AG04449 (cell line): Measurements from ENCODE around the gene RAB7A.

Source experiments
- CTCF ChIA-PET: fragments of 350-600 bp; formaldehyde crosslinking; extraction: SDS; loops from one replicate; lab custom pipeline; 2021; ENCODE audit warnings: antibody characterized with exemption; lab: Yijun Ruan, JAX
- POLR2A ChIA-PET: fragments of 400-600, 350-600 bp; formaldehyde crosslinking; extraction: SDS; loops from one replicate; lab custom pipeline; 2020; ENCODE audit warnings: antibody characterized with exemption, inconsistent platforms; lab: Yijun Ruan, JAX
- DNase-seq: peaks from one replicate; pipeline ENCODE4 v3.0.0-alpha.2; 2010; ENCODE audit warnings: low read depth, low spot score
- H3K4me3 ChIP-seq: 2 replicates; pipeline ENCODE4 v1.5.1; 2011; ENCODE audit warnings: low read depth, mild to moderate bottlenecking, control low read depth, low read length
- TF ChIP-seq, protein P1 (sequence below): IDR thresholded peaks from one replicate; pipeline ENCODE4 v1.5.1; 2011; ENCODE audit warnings: mild to moderate bottlenecking, moderate library complexity, low read length, control low read depth, inconsistent platforms; ENCODE audit not compliant: insufficient read depth; ENCODE audit errors: missing control alignments

The RAB7A gene

DNA sequence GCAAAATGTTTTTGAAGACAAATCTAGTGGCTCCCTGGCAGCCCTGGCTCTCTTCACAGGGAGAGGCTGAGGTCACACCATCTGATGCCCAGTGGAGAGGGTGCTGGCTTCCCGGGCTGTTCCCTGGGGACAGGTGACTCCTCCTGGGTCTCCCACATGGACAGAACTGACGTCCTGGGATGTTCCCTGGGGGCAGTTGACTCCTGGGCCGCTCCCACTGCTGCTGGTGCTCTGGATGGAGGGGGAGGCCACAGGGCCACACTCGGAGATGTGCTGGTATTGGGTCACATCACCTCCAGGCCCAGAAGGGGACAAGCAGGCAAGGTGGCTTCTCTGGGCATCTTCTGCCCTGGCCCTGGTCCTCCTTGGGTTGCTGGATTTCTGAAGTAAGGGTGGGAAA lies 125.6 kb downstream of the RAB7A start:
- ChIA-PET POLR2A (no interaction called here), CTCF (interaction anchor here (0.8 to 1.0 kb wide), 2 partner anchors 23 to 234 kb away, joined by 3 read pairs; no protein-coding TSS in a partner anchor)
- no peak overlapping the region for H3K4me3 ChIP-seq
- DNase-seq: no peak
- TF ChIP-seq, protein P1, sequence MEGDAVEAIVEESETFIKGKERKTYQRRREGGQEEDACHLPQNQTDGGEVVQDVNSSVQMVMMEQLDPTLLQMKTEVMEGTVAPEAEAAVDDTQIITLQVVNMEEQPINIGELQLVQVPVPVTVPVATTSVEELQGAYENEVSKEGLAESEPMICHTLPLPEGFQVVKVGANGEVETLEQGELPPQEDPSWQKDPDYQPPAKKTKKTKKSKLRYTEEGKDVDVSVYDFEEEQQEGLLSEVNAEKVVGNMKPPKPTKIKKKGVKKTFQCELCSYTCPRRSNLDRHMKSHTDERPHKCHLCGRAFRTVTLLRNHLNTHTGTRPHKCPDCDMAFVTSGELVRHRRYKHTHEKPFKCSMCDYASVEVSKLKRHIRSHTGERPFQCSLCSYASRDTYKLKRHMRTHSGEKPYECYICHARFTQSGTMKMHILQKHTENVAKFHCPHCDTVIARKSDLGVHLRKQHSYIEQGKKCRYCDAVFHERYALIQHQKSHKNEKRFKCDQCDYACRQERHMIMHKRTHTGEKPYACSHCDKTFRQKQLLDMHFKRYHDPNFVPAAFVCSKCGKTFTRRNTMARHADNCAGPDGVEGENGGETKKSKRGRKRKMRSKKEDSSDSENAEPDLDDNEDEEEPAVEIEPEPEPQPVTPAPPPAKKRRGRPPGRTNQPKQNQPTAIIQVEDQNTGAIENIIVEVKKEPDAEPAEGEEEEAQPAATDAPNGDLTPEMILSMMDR: no peak

DNA sequence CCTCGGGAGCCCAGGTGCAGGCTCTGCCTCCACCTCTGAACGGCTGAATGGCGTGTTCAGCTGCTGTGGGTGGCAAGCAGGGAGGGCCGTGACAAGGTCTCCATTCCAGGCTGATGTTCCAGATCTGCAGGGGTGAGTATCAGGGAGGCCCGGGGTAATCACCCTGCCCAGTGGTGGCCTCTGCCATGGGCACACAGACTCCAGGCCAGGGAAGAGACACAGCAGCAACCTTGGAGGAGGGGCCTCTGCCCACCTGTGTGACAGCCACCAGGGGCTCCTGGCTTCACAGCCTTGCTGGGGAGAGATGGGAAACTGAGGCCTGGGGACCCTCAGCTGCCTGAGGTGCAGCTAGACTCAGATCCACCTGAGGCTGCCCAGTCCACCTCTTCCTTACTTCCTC lies 127.8 kb downstream of the RAB7A start:
- POLR2A ChIA-PET: no interaction called here
- TF ChIP-seq, protein P1: no peak
- H3K4me3 ChIP-seq: no peak overlapping the region
- DNase-seq: no peak
- CTCF ChIA-PET: no interaction called here

DNA sequence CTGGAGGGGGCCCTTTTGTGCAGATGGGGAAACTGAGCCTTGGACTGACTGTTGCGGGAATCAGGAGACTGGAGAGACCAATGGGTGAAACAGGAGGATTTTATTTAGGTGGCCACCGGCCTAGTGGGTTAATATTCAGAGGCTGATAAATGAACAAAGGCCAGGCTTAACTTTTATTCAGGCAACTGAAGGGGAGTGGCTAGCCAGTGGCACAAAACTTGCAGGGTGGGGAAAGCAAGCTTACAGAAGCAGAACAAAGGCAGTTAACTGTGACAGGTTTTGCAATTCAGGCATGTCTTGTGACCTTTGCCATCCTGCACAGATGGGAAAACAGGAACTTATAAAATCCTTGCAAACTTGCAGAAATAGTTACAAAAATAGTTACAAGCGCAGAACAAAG lies 128.5 kb downstream of the RAB7A start:
- no peak overlapping the region for H3K4me3 ChIP-seq
- POLR2A ChIA-PET: no interaction called here
- no peak for DNase-seq
- TF ChIP-seq, protein P1: no peak
- CTCF ChIA-PET: no interaction called here

DNA sequence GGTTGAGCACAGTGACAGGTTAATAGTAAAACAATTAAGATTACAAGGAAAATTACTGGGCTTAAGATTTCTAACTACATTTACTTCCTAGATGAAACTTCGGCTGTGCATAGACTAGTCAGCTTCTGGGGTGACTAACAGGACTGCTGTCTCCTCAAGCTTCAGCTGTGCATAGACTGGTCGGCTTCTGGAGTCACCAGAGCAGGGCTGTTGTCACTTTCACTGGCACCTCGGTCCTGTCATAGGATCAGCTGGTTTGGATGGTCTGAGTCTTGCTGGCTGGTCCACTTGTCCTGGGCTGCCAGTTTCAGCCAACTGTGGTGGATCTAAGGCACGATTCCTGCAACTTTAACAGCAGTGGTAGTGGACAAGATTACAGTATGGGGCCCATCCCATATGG lies 129.6 kb downstream of the RAB7A start:
- ChIA-PET POLR2A (no interaction called here), CTCF (interaction anchor here (1.5 kb wide), 1 partner anchor 10 kb away, joined by 5 read pairs; no protein-coding TSS in a partner anchor)
- H3K4me3 ChIP-seq: no peak overlapping the region
- no peak for DNase-seq
- TF ChIP-seq, protein P1: no peak

DNA sequence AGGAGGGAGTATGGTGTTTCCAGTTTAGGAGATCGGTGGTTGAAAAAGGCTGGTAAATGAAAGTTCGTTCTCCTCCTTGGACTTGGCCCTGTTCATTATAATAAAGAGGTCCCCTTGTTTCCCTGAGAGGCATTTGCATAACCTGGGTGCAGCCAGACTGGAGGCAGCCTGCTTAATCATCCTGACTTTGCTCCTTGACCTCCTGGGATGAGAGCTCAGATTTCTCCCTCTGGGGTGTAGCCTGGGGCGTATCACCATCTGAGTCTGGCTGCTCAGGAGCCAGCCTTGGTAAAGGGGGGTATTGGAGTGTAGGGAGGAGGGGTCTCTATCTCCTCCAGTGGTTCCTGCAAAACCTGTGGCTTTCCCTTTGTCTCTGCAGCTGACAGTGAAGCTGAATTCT lies 132.2 kb downstream of the RAB7A start:
- no peak for DNase-seq
- POLR2A ChIA-PET: no interaction called here
- CTCF ChIA-PET: no interaction called here
- H3K4me3 ChIP-seq: no peak overlapping the region
- TF ChIP-seq, protein P1: no peak

GRCh38 chr3:128859630-128860029 lies 133.6 kb downstream of the RAB7A start:
- CTCF ChIA-PET: interaction anchor here (1.0 kb wide), 1 partner anchor 14 kb away, joined by 4 read pairs; no protein-coding TSS in a partner anchor
- no peak for DNase-seq
- H3K4me3 ChIP-seq: no peak overlapping the region
- TF ChIP-seq, protein P1: no peak
- POLR2A ChIA-PET: no interaction called here
